BLaER1 (cell line): ENCODE measurements around the gene S100A10.

ENCODE experiments used
- H3K27ac ChIP-seq: shearing (Covaris generic); formaldehyde crosslinking; 2 replicates; pipeline ENCODE4 v1.8.1; 2022
- H3K27me3 ChIP-seq: shearing (Covaris generic); formaldehyde crosslinking; 2 replicates; pipeline ENCODE4 v1.8.1; 2022
- H3K36me3 ChIP-seq: shearing (Covaris generic); formaldehyde crosslinking; 2 replicates; pipeline ENCODE4 v1.8.1; 2022
- H3K4me1 ChIP-seq: shearing (Covaris generic); formaldehyde crosslinking; 2 replicates; pipeline ENCODE4 v1.8.1; 2022
- H3K4me2 ChIP-seq: shearing (Covaris generic); formaldehyde crosslinking; 2 replicates; pipeline ENCODE4 v1.8.1; 2022
- H3K4me3 ChIP-seq: shearing (Covaris generic); formaldehyde crosslinking; 2 replicates; pipeline ENCODE4 v1.8.1; 2022
- H3K9ac ChIP-seq: shearing (Covaris generic); formaldehyde crosslinking; 2 replicates; pipeline ENCODE4 v1.8.1; 2022
- H3K9me3 ChIP-seq: shearing (Covaris generic); formaldehyde crosslinking; 2 replicates; pipeline ENCODE4 v1.8.1; 2022
- H4K20me1 ChIP-seq: shearing (Covaris generic); formaldehyde crosslinking; 2 replicates; pipeline ENCODE4 v1.8.1; 2022
- Cebpa-rat ChIP-seq: shearing (Covaris generic); IDR thresholded peaks from 2 replicates; pipeline ENCODE4 v1.8.1; 2022

The S100A10 gene

GRCh38 chr1:151968791-151969399 lies 24.8 kb downstream of the S100A10 start:
- Histone ChIP-seq H3K4me1 (peaks cover 9% of the 10 kb centered on the region), H4K20me1 (no peaks in the 10 kb centered on the region), H3K36me3 (no peaks in the 10 kb centered on the region), H3K27ac (no peak overlapping the region), H3K27me3 (no peaks in the 10 kb centered on the region), H3K4me3 (no peak overlapping the region), H3K9me3 (no peaks in the 10 kb centered on the region), H3K9ac (no peak overlapping the region), H3K4me2 (no peak overlapping the region)
- TF ChIP-seq Cebpa-rat: no peak

- no peak for TF ChIP-seq Cebpa-rat
- H3K4me3 ChIP-seq: no peak overlapping the region
- H3K9ac ChIP-seq: no peak overlapping the region
- H3K4me1 ChIP-seq: peaks cover 9% of the 10 kb centered on the region
- H4K20me1 ChIP-seq: no peaks in the 10 kb centered on the region
- no peaks in the 10 kb centered on the region for H3K9me3 ChIP-seq
- H3K27me3 ChIP-seq: no peaks in the 10 kb centered on the region
- no peak overlapping the region for H3K27ac ChIP-seq
- no peaks in the 10 kb centered on the region for H3K36me3 ChIP-seq
- H3K4me2 ChIP-seq: peak overlapping the region; percentile 10; the same call in 1 of the 2 replicates
Measured at GRCh38 chr1:151968058-151968457, 25.6 kb downstream of the S100A10 start.

- Histone ChIP-seq H4K20me1 (no peaks in the 10 kb centered on the region), H3K4me3 (no peak overlapping the region), H3K27me3 (no peaks in the 10 kb centered on the region), H3K36me3 (no peaks in the 10 kb centered on the region), H3K27ac (no peak overlapping the region), H3K9ac (no peak overlapping the region), H3K9me3 (no peaks in the 10 kb centered on the region), H3K4me1 (peaks cover 9% of the 10 kb centered on the region), H3K4me2 (no peak overlapping the region)
- TF ChIP-seq Cebpa-rat: no peak
Measured at GRCh38 chr1:151967091-151967490, 26.6 kb downstream of the S100A10 start.

- Histone ChIP-seq H3K4me1 (peaks cover 9% of the 10 kb centered on the region), H3K27ac (no peak overlapping the region), H3K4me2 (no peak overlapping the region), H3K27me3 (no peaks in the 10 kb centered on the region), H3K4me3 (no peak overlapping the region), H3K9me3 (no peaks in the 10 kb centered on the region), H4K20me1 (no peaks in the 10 kb centered on the region), H3K36me3 (no peaks in the 10 kb centered on the region), H3K9ac (no peak overlapping the region)
- no peak for TF ChIP-seq Cebpa-rat
Measured at GRCh38 chr1:151966061-151966460, 27.6 kb downstream of the S100A10 start.

- Histone ChIP-seq H3K4me3 (no peak overlapping the region), H3K9me3 (no peaks in the 10 kb centered on the region), H3K4me1 (peaks cover 9% of the 10 kb centered on the region), H3K9ac (no peak overlapping the region), H3K27me3 (no peaks in the 10 kb centered on the region), H3K27ac (no peak overlapping the region), H3K36me3 (no peaks in the 10 kb centered on the region), H3K4me2 (no peak overlapping the region), H4K20me1 (no peaks in the 10 kb centered on the region)
- no peak for TF ChIP-seq Cebpa-rat
Measured at GRCh38 chr1:151964510-151964909, 29.1 kb downstream of the S100A10 start.

- Histone ChIP-seq H3K27me3 (no peaks in the 10 kb centered on the region), H3K36me3 (no peaks in the 10 kb centered on the region), H3K4me1 (peaks cover 7% of the 10 kb centered on the region), H3K9ac (no peak overlapping the region), H3K4me2 (no peak overlapping the region), H4K20me1 (no peaks in the 10 kb centered on the region), H3K9me3 (no peaks in the 10 kb centered on the region), H3K27ac (no peak overlapping the region), H3K4me3 (no peak overlapping the region)
- no peak for TF ChIP-seq Cebpa-rat
Measured at GRCh38 chr1:151963288-151963687, 30.4 kb downstream of the S100A10 start.

- H3K27ac ChIP-seq: no peak overlapping the region
- no peaks in the 10 kb centered on the region for H3K4me1 ChIP-seq
- no peak overlapping the region for H3K4me2 ChIP-seq
- no peak overlapping the region for H3K9ac ChIP-seq
- H3K4me3 ChIP-seq: no peak overlapping the region
- no peaks in the 10 kb centered on the region for H3K9me3 ChIP-seq
- no peaks in the 10 kb centered on the region for H3K36me3 ChIP-seq
- H4K20me1 ChIP-seq: no peaks in the 10 kb centered on the region
- no peak for TF ChIP-seq Cebpa-rat
- no peaks in the 10 kb centered on the region for H3K27me3 ChIP-seq
Measured at GRCh38 chr1:151961833-151962232, 31.8 kb downstream of the S100A10 start.

GRCh38 chr1:151960780-151961513 lies 32.7 kb downstream of the S100A10 start:
- Histone ChIP-seq H3K27ac (no peak overlapping the region), H3K36me3 (no peaks in the 10 kb centered on the region), H3K9ac (no peak overlapping the region), H3K4me3 (no peak overlapping the region), H4K20me1 (no peaks in the 10 kb centered on the region), H3K27me3 (no peaks in the 10 kb centered on the region), H3K4me1 (no peaks in the 10 kb centered on the region), H3K4me2 (no peak overlapping the region), H3K9me3 (no peaks in the 10 kb centered on the region)
- no peak for TF ChIP-seq Cebpa-rat

GRCh38 chr1:151958959-151959358 lies 34.7 kb downstream of the S100A10 start:
- no peaks in the 10 kb centered on the region for H3K27me3 ChIP-seq
- H3K9ac ChIP-seq: no peak overlapping the region
- no peaks in the 10 kb centered on the region for H3K36me3 ChIP-seq
- no peaks in the 10 kb centered on the region for H4K20me1 ChIP-seq
- no peaks in the 10 kb centered on the region for H3K4me1 ChIP-seq
- H3K9me3 ChIP-seq: no peaks in the 10 kb centered on the region
- no peak for TF ChIP-seq Cebpa-rat
- H3K4me2 ChIP-seq: no peak overlapping the region
- H3K27ac ChIP-seq: no peak overlapping the region
- no peak overlapping the region for H3K4me3 ChIP-seq

GRCh38 chr1:151956957-151957497 lies 36.6 kb downstream of the S100A10 start:
- H3K4me3 ChIP-seq: no peak overlapping the region
- no peak for TF ChIP-seq Cebpa-rat
- no peak overlapping the region for H3K4me2 ChIP-seq
- no peak overlapping the region for H3K9ac ChIP-seq
- no peaks in the 10 kb centered on the region for H3K36me3 ChIP-seq
- no peaks in the 10 kb centered on the region for H4K20me1 ChIP-seq
- no peaks in the 10 kb centered on the region for H3K27me3 ChIP-seq
- H3K9me3 ChIP-seq: no peaks in the 10 kb centered on the region
- H3K27ac ChIP-seq: no peak overlapping the region
- no peaks in the 10 kb centered on the region for H3K4me1 ChIP-seq
